GM23338 (cell line): Measurements from ENCODE around the gene UTP18. TPM values are rescaled to one million over a fixed set of nuclear protein-coding genes. Genes with fewer than 3 reads are reported as not detected.
A peak's percentile ranks its signal among the peaks of the same experiment; 100 is the strongest.

Experiments used
- ATAC-seq: fragments of 200-7000 bp; cut with Tn5 transposase; 3 replicates; pipeline ENCODE4 v1.9.1; 2020
- DNase-seq: peaks from one replicate; pipeline ENCODE4 v3.0.0-alpha.2; 2015; ENCODE audit warnings: low spot score
- H2AFZ ChIP-seq: fragments of 200-600 bp; sonication (generic); 2 replicates; pipeline ENCODE4 v1.8.0; 2016; ENCODE audit warnings: antibody characterized with exemption, mild to moderate bottlenecking, moderate library complexity
- H3F3A ChIP-seq: fragments of 200-600 bp; sonication (generic); replicated peaks from 2 replicates; pipeline ENCODE4 v1.8.0; 2017; ENCODE audit warnings: antibody characterized with exemption, mixed run types, low read depth
- H3K27ac ChIP-seq: fragments of 200-600 bp; sonication (generic); 2 replicates; pipeline ENCODE4 v1.6.1; 2016; ENCODE audit warnings: low read depth
- H3K27me3 ChIP-seq: fragments of 200-600 bp; sonication (generic); 2 replicates; pipeline ENCODE4 v1.8.0; 2016; ENCODE audit warnings: mild to moderate bottlenecking, mixed run types, moderate library complexity; ENCODE audit not compliant: insufficient read depth
- H3K36me3 ChIP-seq: fragments of 200-600 bp; sonication (generic); 2 replicates; pipeline ENCODE4 v1.8.0; 2016; ENCODE audit warnings: mild to moderate bottlenecking; ENCODE audit not compliant: insufficient read depth
- H3K4me1 ChIP-seq: fragments of 200-600 bp; sonication (generic); 2 replicates; pipeline ENCODE4 v1.8.0; 2016; ENCODE audit warnings: mild to moderate bottlenecking, moderate library complexity; ENCODE audit not compliant: insufficient read depth
- H3K4me2 ChIP-seq: fragments of 200-600 bp; sonication (generic); 2 replicates; pipeline ENCODE4 v1.7.1; 2017; ENCODE audit warnings: mixed run types
- H3K4me3 ChIP-seq: fragments of 200-600 bp; sonication (generic); 2 replicates; pipeline ENCODE4 v1.6.1; 2016; ENCODE audit warnings: mixed run types
- H3K79me2 ChIP-seq: fragments of 200-600 bp; sonication (generic); replicated peaks from 2 replicates; pipeline ENCODE4 v1.8.0; 2017; ENCODE audit warnings: mild to moderate bottlenecking; ENCODE audit not compliant: insufficient read depth
- H3K9me2 ChIP-seq: fragments of 200-600 bp; sonication (generic); 2 replicates; pipeline ENCODE4 v1.8.0; 2017; ENCODE audit not compliant: insufficient read depth
- H4K20me1 ChIP-seq: fragments of 200-600 bp; sonication (generic); replicated peaks from 2 replicates; pipeline ENCODE4 v1.8.0; 2017; ENCODE audit warnings: mild to moderate bottlenecking; ENCODE audit not compliant: insufficient read depth
- H3K27ac Mint-ChIP-seq: 2 replicates; pipeline ENCODE4 v1.8.0; 2020; ENCODE audit warnings: inconsistent platforms, mild to moderate bottlenecking, moderate library complexity, mixed read lengths
- H3K27me3 Mint-ChIP-seq: 3 replicates; pipeline ENCODE4 v1.8.0; 2022; ENCODE audit warnings: low read depth, mild to moderate bottlenecking, moderate library complexity, mixed read lengths, inconsistent platforms; ENCODE audit not compliant: insufficient read depth, poor library complexity
- H3K36me3 Mint-ChIP-seq: 3 replicates; pipeline ENCODE4 v1.8.0; 2021; ENCODE audit warnings: low read depth, mild to moderate bottlenecking, inconsistent platforms, moderate library complexity, mixed read lengths
- H3K4me1 Mint-ChIP-seq: 3 replicates; pipeline ENCODE4 v1.8.0; 2020; ENCODE audit warnings: mild to moderate bottlenecking, inconsistent platforms, mixed read lengths
- H3K4me3 Mint-ChIP-seq: 3 replicates; pipeline ENCODE4 v1.8.0; 2021; ENCODE audit warnings: moderate library complexity, mild to moderate bottlenecking, inconsistent platforms, mixed read lengths
- H3K9me3 Mint-ChIP-seq: 3 replicates; pipeline ENCODE4 v1.8.0; 2020; ENCODE audit warnings: moderate library complexity, mild to moderate bottlenecking, inconsistent platforms, mixed read lengths
- CREB1 ChIP-seq: fragments of 250-450 bp; sonication (Bioruptor Pico); IDR thresholded peaks from 2 replicates; pipeline ENCODE4 v1.5.0; 2020; ENCODE audit warnings: low read depth, mild to moderate bottlenecking, moderate library complexity
- ETS1 ChIP-seq: IDR thresholded peaks from 2 replicates; pipeline ENCODE4 v1.6.1; 2016; ENCODE audit warnings: antibody characterized with exemption
- EZH2phosphoT487 ChIP-seq: fragments of 200-600 bp; sonication (generic); IDR thresholded peaks from one replicate; pipeline ENCODE4 v1.8.1; 2018; ENCODE audit warnings: antibody characterized with exemption; ENCODE audit not compliant: unreplicated experiment
- JUNB ChIP-seq: IDR thresholded peaks from one replicate; pipeline ENCODE4 v1.6.1; 2016; ENCODE audit warnings: antibody characterized with exemption; ENCODE audit not compliant: unreplicated experiment
- ZNF462 ChIP-seq: fragments of 250-450 bp; sonication (Bioruptor Pico); IDR thresholded peaks from 2 replicates; pipeline ENCODE4 v1.5.0; 2020; ENCODE audit warnings: mild to moderate bottlenecking, moderate library complexity
- polyA plus RNA-seq: library from polyadenylated mRNA; unstranded; fragments of >200 nt; fragmentation: Nextera tagmentation; extraction: Ambion mirVana; gene quantifications from 2 replicates; pipeline ENCODE4 v1.2.1, GENCODE V29; 2016
- total RNA-seq: library from RNA; depleted of rRNA; stranded (reverse); fragments of >200 nt; shearing (Covaris generic); gene quantifications from 2 replicates; pipeline ENCODE4 v1.2.3, GENCODE V29; 2014

UTP18 gene
- total and polyA plus RNA-seq, 2 experiments from 2014 or later, result 79.4 to 87.9 TPM

GRCh38 chr17:51257150-51258081 lies 2.9 kb upstream of the UTP18 start (continued):
- TF ChIP-seq ZNF462 (no peak), JUNB (no peak)

- Histone ChIP-seq H3K9me2 (no peaks in the 10 kb centered on the region), H3K27ac (peak overlapping the region; percentile 99), H2AFZ (no peak overlapping the region), H3K4me3 (peak overlapping the region; percentile 98), H4K20me1 (peaks cover 43% of the 10 kb centered on the region), H3F3A (no peaks in the 10 kb centered on the region; the same call in 1 of the 2 replicates), H3K79me2 (peaks cover 88% of the 10 kb centered on the region), H3K36me3 (peaks cover 19% of the 10 kb centered on the region), H3K4me1 (peaks cover 16% of the 10 kb centered on the region), H3K27me3 (no peaks in the 10 kb centered on the region), H3K4me2 (peak overlapping the region; percentile 99)
- Mint-ChIP-seq H3K9me3 (no peaks in the 10 kb centered on the region), H3K27ac (peak overlapping the region; percentile 87), H3K27me3 (peaks cover 6% of the 10 kb centered on the region), H3K4me3 (peak overlapping the region; percentile 89), H3K36me3 (peaks cover 76% of the 10 kb centered on the region), H3K4me1 (peaks cover 34% of the 10 kb centered on the region)
- peak; percentile 3 for ATAC-seq
- no peak for DNase-seq
- TF ChIP-seq ZNF462 (no peak), EZH2phosphoT487 (no peak), JUNB (no peak), CREB1 (no peak), ETS1 (no peak)
Measured at GRCh38 chr17:51258756-51259563, 1.4 kb upstream of the UTP18 start.
